Astrocyte of the hippocampus (primary cell): ENCODE data around the gene TRIM38.
A peak's percentile ranks its signal among the peaks of the same experiment; 100 is the strongest.
"Not testable (repeated sequence)": the region's sequence is repeated elsewhere in the genome, so short reads cannot be mapped to it uniquely, and the experiment has no call there.

Source experiments
- DNase-seq: peaks from one replicate; pipeline ENCODE4 v3.0.0; 2011; ENCODE audit warnings: low read depth, low spot score

The TRIM38 gene

GRCh38 chr6:25971187-25971821 lies 8.7 kb downstream of the TRIM38 start:
- peak; percentile 92 for DNase-seq

- DNase-seq = no peak
These were observed 9.5 kb downstream of the TRIM38 start for GRCh38 chr6:25972128-25972527.

GRCh38 chr6:25972902-25973301 lies 10.3 kb downstream of the TRIM38 start:
- no peak for DNase-seq

GRCh38 chr6:25973923-25974555 lies 11.4 kb downstream of the TRIM38 start:
- DNase-seq = no peak

- no peak for DNase-seq
These were observed 13.4 kb downstream of the TRIM38 start for GRCh38 chr6:25975923-25976560.

GRCh38 chr6:25980935-25981334 lies 18.3 kb downstream of the TRIM38 start:
- no peak for DNase-seq

GRCh38 chr6:25981568-25982263 lies 19.1 kb downstream of the TRIM38 start:
- no peak for DNase-seq

- DNase-seq = no peak
These were observed 21.7 kb downstream of the TRIM38 start for GRCh38 chr6:25984265-25984664.

GRCh38 chr6:25987845-25988244 lies 25.2 kb downstream of the TRIM38 start:
- no peak for DNase-seq

- no peak for DNase-seq
These were observed 27.7 kb downstream of the TRIM38 start for GRCh38 chr6:25990172-25990873.

GRCh38 chr6:25991785-25992412 lies 29.3 kb downstream of the TRIM38 start:
- DNase-seq = peak; percentile 68

- peak; percentile 97 for DNase-seq
These were observed 30.1 kb downstream of the TRIM38 start for GRCh38 chr6:25992413-25993340.

- DNase-seq = not testable (repeated sequence)
These were observed 30.7 kb downstream of the TRIM38 start for GRCh38 chr6:25993341-25993684.

GRCh38 chr6:25995507-25995906 lies 32.9 kb downstream of the TRIM38 start:
- peak; percentile 51 for DNase-seq

GRCh38 chr6:25997921-25998320 lies 35.3 kb downstream of the TRIM38 start:
- no peak for DNase-seq

GRCh38 chr6:25998379-25998778 lies 35.8 kb downstream of the TRIM38 start:
- no peak for DNase-seq

- not testable (repeated sequence) for DNase-seq
These were observed 36.6 kb downstream of the TRIM38 start for GRCh38 chr6:25999225-25999624.

- DNase-seq = no peak
These were observed 38.0 kb downstream of the TRIM38 start for GRCh38 chr6:26000366-26001144.

- peak; percentile 74 for DNase-seq
These were observed 40.6 kb downstream of the TRIM38 start for GRCh38 chr6:26003102-26003694.
